Right lobe of liver (tissue), 6 donors: Measurements from ENCODE around the gene MMP17. TPM values are rescaled to one million over a fixed set of nuclear protein-coding genes. Genes with fewer than 3 reads are reported as not detected.

Source experiments
- ATAC-seq, 4 donors: fragments of 200-7000 bp; cut with Tn5 transposase; one replicate each; pipeline ENCODE4 v1.9.1; 2020; ENCODE audit warnings: mild to moderate bottlenecking in 4 of 4, moderate library complexity in 4 of 4
- DNase-seq, 3 donors: peaks; one replicate each; pipeline ENCODE4 v3.0.0-alpha.2; 2020
- H3K27ac ChIP-seq, 3 donors: fragments of 200-600 bp; one replicate each; pipeline ENCODE4 v1.8.0; 2022
- H3K27me3 ChIP-seq, 2 donors: fragments of 200-600 bp; one replicate each; pipeline ENCODE4 v1.8.0; 2022
- H3K36me3 ChIP-seq, 4 donors: fragments of 200-600 bp; sonication (generic) in 1 of 4; one replicate each; pipeline versions ENCODE4 v1.5.1 to v1.8.0; 2017 to 2022; ENCODE audit warnings: control low read depth in 1 of 4
- H3K4me1 ChIP-seq, 4 donors: fragments of 200-600 bp; sonication (generic) in 1 of 4; one replicate each; pipeline versions ENCODE4 v1.5.1 to v1.8.0; 2017 to 2022; ENCODE audit warnings: control low read depth in 1 of 4
- H3K4me3 ChIP-seq, 3 donors: fragments of 200-600 bp; one replicate each; pipeline ENCODE4 v1.8.0; 2022
- H3K9me3 ChIP-seq, 4 donors: fragments of 200-600 bp; sonication (generic) in 1 of 4; one replicate each; pipeline versions ENCODE4 v1.5.1 to v1.8.0; 2017 to 2022; ENCODE audit warnings: control low read depth in 1 of 4
- POLR2A ChIP-seq: fragments of 450-650 bp; IDR thresholded peaks from one replicate; pipeline ENCODE4 v1.6.1; 2017; ENCODE audit warnings: antibody characterized with exemption, mild to moderate bottlenecking
- WGBS: methylation state at CpG from one replicate; pipeline ENCODE4 v1.1.6; 2018; ENCODE audit warnings: low coverage, low lambda C conversion rate; ENCODE audit not compliant: insufficient coverage; ENCODE audit errors: missing lambda C conversion rate; 5-methylcytosine and 5-hydroxymethylcytosine counted together
- intact Hi-C, 2 donors: fragments of 100-400 bp; cut with DNase I; formaldehyde crosslinking; loops; one replicate each; pipeline versions ENCODE4 v1.11.2 to v1.14.1; 2022
- total RNA-seq, 6 experiments: library from RNA; depleted of rRNA in 2 of 6; stranded (reverse); fragments of >200 nt in 2 of 6; fragmentation: NEBNext Ultra II Directional in 3 of 6; extraction: Animal tissue kit (Norgen Biotek cat#: 25700) in 3 of 6; gene quantifications; one replicate each; pipeline versions ENCODE4 v1.1.0 to v1.2.4, GENCODE V29; 2016 to 2023
- TF ChIP-seq, protein P1 (sequence below), 4 donors: fragments of 200-600 bp in 3 of 4; fragments of 450-650 bp in 1 of 4; IDR thresholded peaks; one replicate each; pipeline versions ENCODE4 v1.5.1 to v1.8.0; 2016 to 2022; ENCODE audit warnings: antibody characterized with exemption in 4 of 4, mild to moderate bottlenecking in 2 of 4
- donor health status: DM: no; HTN: yes; CAD: no.
- donor health status: DM: no; HTN: no; CAD: no.
- donor health status: DM: no; HTN: no; CAD: no.
- donor health status: DM: no; HTN: yes; CAD: no.
- donor health status: DM: no; HTN: yes; CAD: no.

Gene MMP17
- total RNA-seq, 6 experiments from 2014 or later = 0.58 to 3.9 (median 0.73) TPM

DNA sequence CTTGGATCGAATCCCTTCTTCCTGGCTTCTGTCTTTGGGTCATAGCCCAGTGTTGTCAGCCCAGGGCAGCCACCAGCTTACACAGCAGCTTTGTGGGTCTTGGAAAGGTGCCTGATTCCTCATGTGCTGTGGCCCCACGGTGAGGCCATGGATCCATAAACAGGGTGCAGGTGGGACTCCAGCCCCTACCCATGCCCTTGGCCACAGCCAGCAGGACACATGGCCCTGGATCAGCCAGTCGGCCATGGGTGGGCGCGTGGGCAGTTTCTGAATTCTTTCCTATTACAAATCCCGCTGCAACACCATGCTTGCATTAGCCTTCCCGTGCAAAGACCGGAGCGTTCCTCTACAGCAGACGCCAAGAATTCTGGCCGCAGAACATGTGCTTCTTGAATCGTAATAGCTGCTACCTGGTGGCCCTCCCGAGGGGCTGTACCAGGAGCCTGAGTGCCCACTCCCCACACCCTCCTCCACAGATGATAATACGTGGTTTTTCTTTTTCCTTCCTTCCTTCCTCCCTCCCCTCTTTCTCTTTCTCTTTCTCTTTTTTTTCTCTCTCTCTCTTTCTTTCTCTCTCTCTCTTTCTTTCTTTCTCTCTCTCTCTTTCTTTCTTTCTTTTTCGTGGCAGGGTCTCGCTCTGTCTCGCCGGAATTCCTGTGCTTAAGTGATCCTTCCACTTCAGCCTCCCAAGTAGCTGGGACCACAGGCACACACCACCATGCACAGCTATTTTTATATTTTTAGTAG is 2.9 kb upstream of the MMP17 start:
- peak in 1 of 3 donors; percentile 58 for DNase-seq
- H3K9me3 ChIP-seq = no peaks in the 10 kb centered on the region
- peak; percentile 14 to 68 (median 38) for ATAC-seq
- H3K4me3 ChIP-seq = no peak overlapping the region
- intact Hi-C loops = no loop called here
- H3K36me3 ChIP-seq = no peaks in the 10 kb centered on the region
- WGBS = 45% methylated on average over 7 of the region's 18 CpGs
- peaks cover 0 to 16% (median 0%) of the 10 kb centered on the region in 4 donors for H3K4me1 ChIP-seq
- peaks cover 0 to 16% of the 10 kb centered on the region in 2 donors for H3K27me3 ChIP-seq
- TF ChIP-seq, protein P1, sequence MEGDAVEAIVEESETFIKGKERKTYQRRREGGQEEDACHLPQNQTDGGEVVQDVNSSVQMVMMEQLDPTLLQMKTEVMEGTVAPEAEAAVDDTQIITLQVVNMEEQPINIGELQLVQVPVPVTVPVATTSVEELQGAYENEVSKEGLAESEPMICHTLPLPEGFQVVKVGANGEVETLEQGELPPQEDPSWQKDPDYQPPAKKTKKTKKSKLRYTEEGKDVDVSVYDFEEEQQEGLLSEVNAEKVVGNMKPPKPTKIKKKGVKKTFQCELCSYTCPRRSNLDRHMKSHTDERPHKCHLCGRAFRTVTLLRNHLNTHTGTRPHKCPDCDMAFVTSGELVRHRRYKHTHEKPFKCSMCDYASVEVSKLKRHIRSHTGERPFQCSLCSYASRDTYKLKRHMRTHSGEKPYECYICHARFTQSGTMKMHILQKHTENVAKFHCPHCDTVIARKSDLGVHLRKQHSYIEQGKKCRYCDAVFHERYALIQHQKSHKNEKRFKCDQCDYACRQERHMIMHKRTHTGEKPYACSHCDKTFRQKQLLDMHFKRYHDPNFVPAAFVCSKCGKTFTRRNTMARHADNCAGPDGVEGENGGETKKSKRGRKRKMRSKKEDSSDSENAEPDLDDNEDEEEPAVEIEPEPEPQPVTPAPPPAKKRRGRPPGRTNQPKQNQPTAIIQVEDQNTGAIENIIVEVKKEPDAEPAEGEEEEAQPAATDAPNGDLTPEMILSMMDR (IDR thresholded peaks at IDR 0.05) = no peak
- no peak for TF ChIP-seq POLR2A
- H3K27ac ChIP-seq = no peak overlapping the region

DNA sequence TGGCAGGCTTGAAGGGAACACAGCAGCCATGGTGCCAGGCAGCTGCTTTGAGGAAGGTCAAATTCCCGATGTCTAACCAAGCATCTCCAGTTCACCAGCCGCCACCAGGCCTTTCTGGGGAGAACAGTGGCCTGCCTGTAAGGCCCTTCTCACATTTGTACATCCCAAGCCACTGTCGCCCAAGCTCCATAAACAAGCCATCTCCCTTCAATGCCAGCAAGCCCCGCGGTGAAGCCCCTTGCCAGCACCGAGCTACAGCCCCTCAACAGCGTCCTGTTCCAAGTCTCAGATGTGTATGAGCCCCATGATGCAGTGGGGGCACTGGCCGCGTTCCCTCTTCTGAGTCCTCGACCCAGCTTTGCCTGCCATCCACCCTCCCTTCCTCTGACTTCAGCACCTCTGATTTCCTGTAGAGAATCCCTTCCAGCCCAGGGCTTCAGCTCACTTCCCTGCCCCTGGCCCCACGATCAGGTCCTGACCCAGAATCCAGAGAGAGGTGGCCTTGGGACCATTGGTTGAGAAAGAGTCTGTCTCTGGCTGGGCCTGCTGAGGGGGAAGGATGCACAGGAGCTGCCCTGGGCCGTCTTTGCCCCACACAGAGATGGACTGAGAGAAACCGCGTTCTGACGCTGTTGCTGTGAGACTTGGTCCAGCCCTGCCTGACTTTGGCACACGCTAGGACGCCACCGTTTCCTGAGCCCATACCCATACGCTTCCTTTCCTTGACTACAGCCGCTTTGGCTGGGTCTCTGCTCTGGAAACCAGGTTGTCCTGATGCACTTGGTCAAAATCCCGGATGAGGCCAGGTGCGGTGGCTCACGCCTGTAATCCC is 1.9 kb upstream of the MMP17 start:
- WGBS = 53% methylated on average over 10 of the region's 23 CpGs

DNA sequence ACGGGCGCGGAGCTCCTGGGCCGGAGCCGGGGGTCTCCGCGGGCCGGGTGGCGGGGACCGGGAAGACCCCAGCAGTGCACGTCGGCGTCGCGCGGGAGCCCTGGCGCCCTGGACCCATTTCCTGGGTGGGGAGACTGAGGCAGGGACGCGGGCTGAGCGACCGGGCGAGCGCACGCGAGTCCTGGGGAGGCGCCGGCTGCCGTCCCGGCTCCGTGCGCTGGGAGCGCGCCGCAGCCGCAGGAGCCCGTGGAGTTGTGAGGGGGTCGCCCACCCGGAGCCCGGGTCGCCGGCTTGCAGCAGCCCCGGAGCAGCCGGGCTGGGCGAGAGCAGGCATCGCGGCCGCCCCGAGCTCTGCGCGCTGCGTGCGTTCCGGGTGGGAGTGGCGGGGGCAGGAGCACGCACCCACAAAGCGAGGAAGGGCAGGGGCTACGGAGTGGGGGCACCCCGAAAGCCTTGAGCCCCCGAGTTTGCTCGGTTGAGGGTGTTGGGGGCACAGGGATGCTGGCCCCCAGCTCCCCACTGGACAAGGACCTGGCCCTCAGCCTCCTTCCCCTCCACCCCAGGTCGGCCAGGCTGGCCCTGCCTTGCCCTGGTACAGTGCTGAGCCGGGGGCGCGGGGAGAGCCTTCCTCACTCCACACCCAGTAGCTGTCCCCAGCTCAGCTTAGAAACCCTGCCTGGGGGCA is 620 bp downstream of the MMP17 start:
- Histone ChIP-seq H3K4me1 (peaks cover 0 to 23% (median 0%) of the 10 kb centered on the region in 4 donors), H3K27me3 (peaks cover 0 to 16% of the 10 kb centered on the region in 2 donors), H3K27ac (no peak overlapping the region), H3K4me3 (peak overlapping the region; percentile 7 to 36 (median 9)), H3K9me3 (no peaks in the 10 kb centered on the region), H3K36me3 (no peaks in the 10 kb centered on the region)
- intact Hi-C loops = no loop called here
- peak in 2 of 3 donors; percentile 26 to 45 for DNase-seq
- 7% methylated on average over 6 of the region's 64 CpGs for WGBS
- no peak for TF ChIP-seq POLR2A
- TF ChIP-seq, protein P1 (IDR thresholded peaks at IDR 0.05) = no peak
- peak in 2 of 4 donors; percentile 8 to 23 for ATAC-seq

More for the DNA sequence above, 1.9 kb upstream of the MMP17 start:
- no peak for ATAC-seq
- Histone ChIP-seq H3K36me3 (no peaks in the 10 kb centered on the region), H3K4me3 (no peak overlapping the region), H3K27ac (no peak overlapping the region), H3K27me3 (peaks cover 0 to 16% of the 10 kb centered on the region in 2 donors), H3K4me1 (peaks cover 0 to 23% (median 0%) of the 10 kb centered on the region in 4 donors), H3K9me3 (no peaks in the 10 kb centered on the region)
- DNase-seq = no peak
- intact Hi-C loops = no loop called here
- TF ChIP-seq, protein P1 (IDR thresholded peaks at IDR 0.05) = no peak
- no peak for TF ChIP-seq POLR2A

DNA sequence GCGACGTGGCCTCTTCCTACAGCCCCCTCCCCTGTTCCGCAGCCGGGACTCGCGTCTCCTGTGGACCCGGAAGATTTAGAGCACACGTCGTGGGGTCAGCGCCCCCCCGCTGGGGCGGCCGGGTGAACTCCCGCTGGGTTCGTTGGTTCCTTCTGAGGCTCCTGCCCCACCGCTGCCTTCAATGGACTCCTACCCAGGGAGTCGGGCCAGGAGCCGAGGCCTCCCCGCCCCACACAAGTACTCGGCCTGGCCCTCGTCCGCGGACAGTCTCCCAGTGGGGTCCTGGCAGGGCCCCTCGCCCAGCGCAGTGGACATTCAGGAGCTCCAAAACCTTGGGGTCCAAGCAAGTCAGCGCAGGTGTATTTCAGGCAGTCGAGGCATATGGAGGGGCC is 1.2 kb downstream of the MMP17 start:
- no peaks in the 10 kb centered on the region for H3K9me3 ChIP-seq
- intact Hi-C loops = no loop called here
- peak overlapping the region in 2 of 3 donors; percentile 9 to 36 for H3K4me3 ChIP-seq
- 0% methylated on average over 2 of the region's 27 CpGs for WGBS
- no peak overlapping the region for H3K27ac ChIP-seq
- TF ChIP-seq, protein P1 (IDR thresholded peaks at IDR 0.05) = no peak
- no peak for TF ChIP-seq POLR2A
- DNase-seq (no peak), ATAC-seq (peak in 1 of 4 donors; percentile 5)
- peaks cover 0 to 16% of the 10 kb centered on the region in 2 donors for H3K27me3 ChIP-seq
- peaks cover 0 to 23% (median 0%) of the 10 kb centered on the region in 4 donors for H3K4me1 ChIP-seq
- H3K36me3 ChIP-seq = no peaks in the 10 kb centered on the region
